ENCODE data around the gene VMP1.
A peak's percentile ranks its signal among the peaks of the same experiment; 100 is the strongest.
"Not testable (repeated sequence)": the region's sequence is repeated elsewhere in the genome, so short reads cannot be mapped to it uniquely, and the experiment has no call there.

Gene VMP1

DNA sequence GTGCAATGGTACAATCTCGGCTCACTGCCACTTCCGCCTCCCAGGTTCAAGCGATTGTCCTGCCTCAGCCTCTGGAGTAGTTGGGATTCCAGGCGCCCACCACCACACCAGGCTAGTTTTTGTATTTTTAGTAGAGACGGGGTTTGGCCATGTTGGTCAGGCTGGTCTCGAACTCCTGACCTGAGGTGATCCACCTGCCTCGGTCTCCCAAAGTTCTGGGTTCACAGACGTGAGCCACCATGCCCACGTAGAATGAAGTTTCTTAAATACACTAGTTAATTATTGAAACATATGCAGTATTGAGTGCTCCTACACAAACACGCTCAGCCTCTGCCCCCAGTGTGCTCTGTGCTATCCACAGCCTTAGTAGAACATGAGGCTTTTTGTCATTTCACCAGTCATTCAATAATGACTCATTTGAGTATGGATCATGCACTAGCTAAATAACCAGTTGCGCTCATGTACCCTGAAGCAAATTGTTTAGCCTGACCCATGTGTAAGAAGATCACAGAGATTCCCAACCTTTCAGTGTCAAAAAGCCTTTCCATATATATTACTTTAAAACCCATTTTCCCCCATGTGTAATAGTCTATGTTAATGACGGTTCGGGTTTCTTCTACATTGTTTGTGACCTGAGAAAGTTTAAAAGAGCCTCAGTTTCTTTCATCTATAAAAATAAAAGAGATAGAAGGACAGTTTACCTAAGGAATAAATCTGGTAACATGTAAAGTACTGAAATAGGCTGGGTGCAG lies 135.6 kb downstream of the VMP1 start:
- no peak for DNase-seq

DNA sequence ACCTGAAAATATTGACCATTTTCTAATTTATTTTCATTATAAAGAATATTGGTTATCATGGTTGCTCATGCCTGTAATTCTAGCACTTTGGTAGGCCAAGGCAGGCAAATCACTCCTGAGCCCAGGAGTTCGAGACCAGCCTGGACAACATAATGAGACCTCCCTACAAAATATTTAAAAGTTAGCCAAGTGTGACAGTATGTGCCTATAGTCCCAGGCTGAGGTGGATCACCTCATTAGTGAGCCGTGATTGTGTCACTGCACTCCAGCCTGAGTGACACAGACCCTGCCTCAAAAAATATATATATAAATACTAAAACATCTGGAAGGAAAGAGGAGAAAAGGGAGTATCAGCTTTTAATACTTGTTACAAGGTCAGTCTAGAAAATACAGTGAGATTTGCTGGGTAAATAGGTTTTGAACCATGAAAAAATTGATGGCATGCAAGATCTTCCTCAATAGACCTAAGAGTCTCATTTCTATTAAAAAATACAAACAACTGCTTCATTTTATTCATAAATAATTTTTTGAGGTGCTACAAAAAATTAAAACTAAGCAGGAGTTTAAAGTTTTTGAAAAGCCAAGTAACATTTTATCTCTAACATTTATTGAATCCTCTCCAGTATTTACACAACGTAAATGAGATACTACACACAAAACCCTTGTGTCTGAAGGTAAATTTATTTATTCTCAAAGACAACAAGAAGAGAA lies 137.6 kb downstream of the VMP1 start:
- DNase-seq = no peak

DNA sequence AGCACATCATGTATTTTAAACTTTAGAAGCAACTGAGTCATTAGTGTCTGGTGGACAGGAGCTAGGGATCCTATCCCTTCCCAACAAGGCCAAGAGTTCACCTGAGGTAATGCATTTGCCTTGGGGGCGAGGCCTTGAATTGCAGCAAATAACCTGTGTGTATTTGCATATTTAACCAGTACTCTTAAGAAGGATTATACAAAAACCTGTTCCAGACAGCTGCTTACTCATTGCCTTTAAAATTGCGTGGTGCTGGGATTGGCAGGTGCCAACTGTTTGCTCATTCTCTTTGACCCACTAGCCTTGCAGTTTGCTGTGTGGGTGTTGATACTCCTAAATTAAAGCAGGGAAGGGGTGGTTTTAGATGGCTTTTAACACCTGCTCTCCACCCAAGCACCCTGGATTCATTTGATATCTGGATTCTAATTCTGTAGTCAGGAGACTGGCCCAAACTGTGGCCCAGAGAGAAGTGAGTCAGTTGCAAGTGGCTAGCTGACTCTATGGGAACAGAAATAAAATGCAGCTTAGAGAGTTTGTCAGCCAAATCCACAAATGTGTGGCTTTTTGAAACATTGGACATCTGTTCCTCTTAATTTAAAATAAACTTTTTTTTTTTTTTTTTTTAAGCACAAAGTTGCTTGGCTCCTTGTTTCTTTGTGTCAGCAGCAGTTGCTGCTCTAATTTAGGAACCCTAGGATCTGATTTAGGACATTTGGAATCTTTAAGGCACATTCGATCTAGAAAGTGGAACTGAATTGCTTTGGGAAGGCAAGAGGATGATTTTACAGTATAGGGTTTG lies 138.3 kb downstream of the VMP1 start:
- no peak for DNase-seq

GRCh38 chr17:59846394-59847165 lies 139.1 kb downstream of the VMP1 start:
- no peak for DNase-seq

DNA sequence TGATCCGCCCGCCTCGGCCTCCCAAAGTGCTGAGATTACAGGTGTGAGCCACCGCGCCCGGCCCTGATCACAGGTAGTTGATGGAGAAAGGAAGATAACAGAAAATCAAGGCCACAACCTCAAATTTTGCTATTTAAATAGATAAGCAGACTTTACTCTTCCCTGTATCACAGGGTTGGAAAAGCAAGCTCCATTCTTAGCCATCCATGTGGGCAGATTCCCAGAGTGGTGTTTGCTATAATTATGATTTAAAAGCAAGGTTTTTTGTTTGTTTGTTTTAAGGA lies 140.9 kb downstream of the VMP1 start:
- DNase-seq = no peak

DNA sequence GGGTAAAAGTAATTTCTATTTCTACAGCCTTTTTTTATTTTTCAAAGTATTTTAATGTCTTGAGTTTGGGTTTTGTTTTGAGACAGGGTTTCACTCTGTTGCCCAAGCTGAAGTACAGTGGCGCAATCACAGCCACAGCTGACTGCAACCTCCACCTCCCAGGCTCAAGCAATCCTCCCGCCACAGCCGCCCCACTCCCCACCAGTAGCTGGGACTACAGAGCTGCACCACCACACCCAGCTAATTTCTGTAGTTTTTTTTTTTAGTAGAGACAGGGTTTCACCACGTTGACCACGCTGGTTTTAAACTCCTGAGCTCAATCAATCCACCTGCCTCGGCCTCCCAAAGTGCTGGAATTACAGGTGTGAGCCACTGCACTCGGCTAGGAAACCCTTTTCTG lies 141.3 kb downstream of the VMP1 start:
- peak; percentile 34 for DNase-seq

- DNase-seq = not testable (repeated sequence)
These were observed 142.9 kb downstream of the VMP1 start for GRCh38 chr17:59850311-59850710.

- DNase-seq = no peak
These were observed 144.3 kb downstream of the VMP1 start for GRCh38 chr17:59851439-59852375.

GRCh38 chr17:59852847-59853167 lies 145.4 kb downstream of the VMP1 start:
- not testable (repeated sequence) for DNase-seq

DNA sequence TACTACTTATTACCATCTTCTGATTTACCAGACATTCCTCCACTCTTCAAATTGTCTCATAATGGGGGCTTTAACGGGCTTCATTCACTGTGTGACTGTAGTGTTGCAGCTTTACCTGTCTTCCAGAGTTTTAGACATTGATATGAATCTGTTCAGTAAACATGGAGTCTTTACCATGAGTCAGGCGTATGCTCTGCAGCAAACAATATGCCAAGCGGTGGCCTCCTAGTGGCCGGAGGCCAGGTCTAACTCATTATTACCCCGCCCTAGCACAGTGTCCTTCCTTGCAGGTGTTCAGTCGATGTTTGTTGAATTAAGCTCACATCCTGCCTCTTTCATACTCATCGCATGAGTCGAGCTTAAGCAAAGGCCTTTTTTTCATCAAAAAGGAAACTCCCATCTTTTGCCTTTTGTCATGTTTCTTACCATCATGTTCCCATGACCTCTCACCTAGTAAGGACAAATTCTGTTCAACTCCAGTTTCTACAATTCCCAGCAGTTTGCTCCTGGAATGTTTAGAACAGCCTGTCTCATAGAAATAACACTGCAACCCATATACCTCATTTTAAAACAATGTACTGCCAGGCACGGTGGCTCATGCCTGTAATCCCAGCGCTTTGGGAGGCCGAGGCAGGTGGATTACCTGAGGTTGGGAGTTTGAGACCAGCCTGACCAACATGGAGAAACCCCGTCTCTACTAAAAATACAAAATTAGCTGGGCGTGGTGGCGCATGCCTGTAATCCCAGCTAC lies 145.9 kb downstream of the VMP1 start:
- DNase-seq = no peak

DNA sequence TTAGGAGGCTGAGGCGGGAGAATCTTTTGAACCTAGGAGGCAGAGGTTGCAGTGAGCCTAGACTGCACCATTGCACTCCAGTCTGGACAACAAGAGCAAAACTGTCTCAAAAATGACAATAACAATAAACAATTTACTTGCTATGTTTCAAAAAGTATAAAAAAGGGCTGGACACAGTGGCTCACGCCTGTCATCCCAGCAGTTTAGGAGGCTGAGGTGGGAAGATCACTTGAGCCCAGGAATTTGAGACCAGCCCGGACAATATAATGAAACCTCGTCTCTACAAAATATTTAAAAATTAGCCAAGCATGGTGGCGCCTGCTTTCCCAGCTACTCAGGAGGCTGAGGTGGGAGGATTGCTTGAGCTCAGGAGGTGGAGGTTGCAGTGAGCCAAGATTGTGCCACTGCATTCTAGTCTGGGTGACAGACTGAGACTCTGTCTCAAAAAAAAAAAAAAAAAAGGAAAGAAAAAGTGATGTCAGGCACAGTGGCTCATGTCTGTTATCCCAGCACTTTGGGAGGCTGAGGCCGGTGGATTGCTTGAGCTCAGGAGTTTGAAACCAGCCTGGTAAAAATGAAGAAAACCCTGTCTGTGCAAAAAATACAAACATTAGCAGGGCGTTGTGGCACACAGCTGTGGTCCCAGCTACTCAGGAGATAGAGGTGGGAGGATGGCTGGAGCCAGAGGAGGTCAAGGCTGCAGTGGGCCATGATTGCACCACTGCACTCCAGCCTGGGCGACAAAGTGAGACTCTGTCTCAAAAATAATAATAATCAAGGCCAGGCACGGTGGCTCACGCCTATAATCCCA lies 146.7 kb downstream of the VMP1 start:
- not testable (repeated sequence) for DNase-seq

DNA sequence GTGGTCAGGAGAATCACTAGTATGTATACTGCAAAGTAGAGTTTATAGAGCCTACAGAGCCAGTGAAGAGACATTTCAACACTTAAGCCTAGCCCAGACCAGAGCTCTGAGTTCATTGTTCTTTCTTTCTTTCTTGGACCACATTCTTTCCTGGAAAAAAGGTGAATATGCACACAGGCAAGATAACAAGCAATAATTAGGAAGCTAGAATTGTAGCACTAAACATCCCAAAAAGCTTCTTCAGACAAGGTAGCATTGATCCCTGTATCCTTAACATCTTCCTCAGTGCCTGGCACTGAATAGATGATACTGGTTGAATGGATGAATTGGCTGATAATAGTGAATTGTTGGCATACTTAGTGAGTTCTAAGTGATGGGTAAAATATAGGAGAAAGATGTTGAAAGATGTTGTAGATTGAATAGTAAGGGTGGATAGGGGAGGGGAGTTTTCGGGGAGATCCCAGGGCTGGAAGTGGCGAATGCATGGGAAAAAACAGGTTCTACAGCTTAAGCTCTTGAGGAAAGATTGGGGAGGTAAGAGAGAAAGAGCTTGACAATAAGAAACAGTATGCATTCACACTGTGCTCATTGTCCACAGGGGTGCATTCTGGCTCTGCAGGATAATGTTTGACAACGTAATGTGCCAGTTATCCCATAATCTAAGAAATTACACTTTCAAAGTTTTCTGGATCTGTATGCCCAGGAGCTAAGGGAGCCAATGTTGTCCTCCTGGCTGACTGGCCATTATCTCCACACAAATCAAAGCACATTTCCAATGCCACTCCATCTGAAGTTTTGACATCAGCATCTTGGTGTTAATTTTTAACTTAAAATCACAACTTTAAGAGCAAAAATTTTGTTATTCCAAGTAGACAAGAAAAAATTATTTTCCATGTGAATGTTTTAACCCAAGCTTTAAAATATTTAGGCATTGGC lies 149.7 kb downstream of the VMP1 start:
- DNase-seq = no peak

GRCh38 chr17:59858167-59858816 lies 150.8 kb downstream of the VMP1 start:
- no peak for DNase-seq

- no peak for DNase-seq
These were observed 151.5 kb downstream of the VMP1 start for GRCh38 chr17:59858932-59859331.

GRCh38 chr17:59859444-59860025 lies 152.1 kb downstream of the VMP1 start:
- no peak for DNase-seq

GRCh38 chr17:59863616-59864015 lies 156.2 kb downstream of the VMP1 start:
- DNase-seq = no peak

- DNase-seq = no peak
These were observed 162.4 kb downstream of the VMP1 start for GRCh38 chr17:59869941-59870218.

GRCh38 chr17:59870482-59870881 lies 163.0 kb downstream of the VMP1 start:
- DNase-seq = no peak

DNA sequence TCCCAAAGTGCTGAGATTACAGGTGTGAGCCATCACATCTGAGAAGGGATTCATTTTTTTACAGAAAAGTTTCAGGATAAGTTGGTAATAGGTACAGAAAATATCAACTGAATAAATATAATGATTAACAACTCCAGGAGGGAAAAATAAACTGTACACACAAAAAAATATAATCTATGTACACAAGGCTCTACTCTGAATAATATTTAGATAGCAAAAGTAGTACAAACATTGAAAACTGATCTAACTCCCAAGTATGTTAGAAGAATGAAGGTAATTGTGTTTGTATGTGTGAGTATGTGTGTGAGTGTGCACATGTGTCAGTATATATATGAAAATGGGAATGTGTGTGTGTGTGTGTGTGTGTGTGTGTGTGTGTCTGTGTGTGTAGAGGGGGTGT lies 164.9 kb downstream of the VMP1 start:
- DNase-seq = no peak

Data from SIG-M5 (cell line).